HepG2 (cell line): ENCODE data around the gene ROCK1. TPM values are rescaled to one million over a fixed set of nuclear protein-coding genes. Genes with fewer than 3 reads are reported as not detected.

Experiments used
- BRCA1 ChIP-seq: sonication (generic); formaldehyde crosslinking; IDR thresholded peaks from 2 replicates; pipeline ENCODE4 v1.4.0; 2020; ENCODE audit warnings: missing genetic modification reagents
- CREB3 ChIP-seq: sonication (generic); formaldehyde crosslinking; IDR thresholded peaks from 2 replicates; pipeline ENCODE4 v1.5.0; 2020; ENCODE audit warnings: missing genetic modification reagents
- ERF ChIP-seq: IDR thresholded peaks from 2 replicates; pipeline ENCODE4 v1.6.1; 2018; ENCODE audit warnings: missing biosample characterization, missing genetic modification reagents
- ETV6 ChIP-seq: sonication (generic); formaldehyde crosslinking; conservative IDR thresholded peaks from 2 replicates; pipeline ENCODE4 v1.4.0; 2020; ENCODE audit warnings: missing genetic modification reagents
- FOXC1 ChIP-seq: sonication (generic); formaldehyde crosslinking; IDR thresholded peaks from 2 replicates; pipeline ENCODE4 v1.8.0; 2022; ENCODE audit warnings: mild to moderate bottlenecking, missing genetic modification reagents, borderline replicate concordance
- FOXO1 ChIP-seq: sonication (generic); formaldehyde crosslinking; IDR thresholded peaks from 2 replicates; pipeline ENCODE4 v1.4.0; 2020; ENCODE audit warnings: missing genetic modification reagents
- HNRNPL ChIP-seq: fragments of 200-400 bp; formaldehyde crosslinking; IDR thresholded peaks from 2 replicates; pipeline ENCODE4 v1.6.1; 2017; ENCODE audit warnings: mild to moderate bottlenecking, low read depth, low read length
- JUNB ChIP-seq: sonication (generic); formaldehyde crosslinking; IDR thresholded peaks from 2 replicates; pipeline ENCODE4 v1.8.0; 2022; ENCODE audit warnings: missing genetic modification reagents, mild to moderate bottlenecking, borderline replicate concordance
- KAT7 ChIP-seq: IDR thresholded peaks from 2 replicates; pipeline ENCODE4 v1.6.1; 2018; ENCODE audit warnings: borderline replicate concordance, missing compliant biosample characterization
- MAFF ChIP-seq: IDR thresholded peaks from 2 replicates; pipeline ENCODE4 v1.6.1; 2011; ENCODE audit warnings: low read depth, low read length, improper control_type of control experiment
- MED8 ChIP-seq: sonication (generic); formaldehyde crosslinking; IDR thresholded peaks from 2 replicates; pipeline ENCODE4 v1.8.1; 2023; ENCODE audit warnings: mild to moderate bottlenecking, missing genetic modification reagents; ENCODE audit not compliant: insufficient replicate concordance
- MZF1 ChIP-seq: sonication (generic); formaldehyde crosslinking; IDR thresholded peaks from 2 replicates; pipeline ENCODE4 v1.8.1; 2023; ENCODE audit warnings: mild to moderate bottlenecking, missing genetic modification reagents, borderline replicate concordance
- NFE2L1 ChIP-seq: sonication (generic); formaldehyde crosslinking; IDR thresholded peaks from 2 replicates; pipeline ENCODE4 v1.4.0; 2020; ENCODE audit warnings: missing genetic modification reagents, mild to moderate bottlenecking, borderline replicate concordance
- ONECUT2 ChIP-seq: sonication (generic); formaldehyde crosslinking; IDR thresholded peaks from 2 replicates; pipeline ENCODE4 v1.4.0; 2020; ENCODE audit warnings: missing genetic modification reagents
- RFXANK ChIP-seq: IDR thresholded peaks from 2 replicates; pipeline ENCODE4 v1.6.1; 2016
- SCMH1 ChIP-seq: sonication (generic); formaldehyde crosslinking; IDR thresholded peaks from 2 replicates; pipeline ENCODE4 v1.9.0; 2021; ENCODE audit warnings: missing genetic modification reagents, mild to moderate bottlenecking, borderline replicate concordance
- SP5 ChIP-seq: IDR thresholded peaks from 2 replicates; pipeline ENCODE4 v1.6.1; 2016; ENCODE audit warnings: low read depth, borderline replicate concordance
- ZBTB20 ChIP-seq: sonication (generic); formaldehyde crosslinking; IDR thresholded peaks from 2 replicates; pipeline ENCODE4 v1.8.1; 2023; ENCODE audit warnings: missing genetic modification reagents, low read depth, mild to moderate bottlenecking, borderline replicate concordance
- ZBTB7A ChIP-seq: sonication (generic); formaldehyde crosslinking; IDR thresholded peaks from 2 replicates; pipeline ENCODE4 v1.8.0; 2022; ENCODE audit warnings: mild to moderate bottlenecking, missing genetic modification reagents
- ZBTB8A ChIP-seq: sonication (generic); formaldehyde crosslinking; IDR thresholded peaks from 2 replicates; pipeline ENCODE4 v1.4.0; 2020; ENCODE audit warnings: mild to moderate bottlenecking, low read depth, missing genetic modification reagents, borderline replicate concordance
- ZKSCAN8 ChIP-seq: IDR thresholded peaks from 2 replicates; pipeline ENCODE4 v1.6.1; 2016; ENCODE audit warnings: borderline replicate concordance, missing genetic modification reagents, missing compliant biosample characterization
- ZNF121 ChIP-seq: sonication (generic); formaldehyde crosslinking; IDR thresholded peaks from 2 replicates; pipeline ENCODE4 v1.5.0; 2020; ENCODE audit warnings: mild to moderate bottlenecking, missing genetic modification reagents
- ZNF577 ChIP-seq: sonication (generic); formaldehyde crosslinking; IDR thresholded peaks from 2 replicates; pipeline ENCODE4 v1.4.0; 2020; ENCODE audit warnings: mild to moderate bottlenecking, low read depth, missing genetic modification reagents, borderline replicate concordance
- ZNF768 ChIP-seq: sonication (generic); formaldehyde crosslinking; IDR thresholded peaks from 2 replicates; pipeline ENCODE4 v1.4.0; 2020; ENCODE audit warnings: missing genetic modification reagents
- ZNF777 ChIP-seq: sonication (generic); formaldehyde crosslinking; IDR thresholded peaks from 2 replicates; pipeline ENCODE4 v1.4.0; 2020; ENCODE audit warnings: missing genetic modification reagents
- ZNF781 ChIP-seq: sonication (generic); formaldehyde crosslinking; IDR thresholded peaks from 2 replicates; pipeline ENCODE4 v1.5.1; 2020; ENCODE audit warnings: borderline replicate concordance, mild to moderate bottlenecking, missing genetic modification reagents; ENCODE audit errors: not compliant biosample characterization
- ZNF83 ChIP-seq: sonication (generic); formaldehyde crosslinking; IDR thresholded peaks from 2 replicates; pipeline ENCODE4 v1.4.0; 2020; ENCODE audit warnings: missing genetic modification reagents, mild to moderate bottlenecking, borderline replicate concordance
- ZNF879 ChIP-seq: sonication (generic); formaldehyde crosslinking; IDR thresholded peaks from 2 replicates; pipeline ENCODE4 v1.8.1; 2023; ENCODE audit warnings: missing genetic modification reagents
- polyA plus RNA-seq, 8 experiments: library from polyadenylated mRNA; depleted of rRNA in 3 of 8; stranded (reverse) in 7 of 8; unstranded in 1 of 8; fragments of >200 nt; fragmentation: Illumina TruSeq in 4 of 8; extraction: Trizol in 4 of 8; gene quantifications; 2 replicates each; pipeline versions ENCODE4 v1.2.1 to v1.2.3, GENCODE V29; 2011 to 2016; ENCODE audit warnings: low read depth in 4 of 8, missing spikeins in 1 of 8, mixed read lengths in 1 of 8; ENCODE audit not compliant: insufficient read depth in 1 of 8
- total RNA-seq, 5 experiments: library from RNA; depleted of rRNA; stranded (reverse); fragments of >200 nt; fragmentation: Illumina TruSeq; extraction: Trizol; gene quantifications; 2 replicates each; pipeline ENCODE4 v1.2.3, GENCODE V29; 2016; ENCODE audit warnings: low read depth in 1 of 5
- TF ChIP-seq, protein P1 (sequence below): sonication (generic); formaldehyde crosslinking; IDR thresholded peaks from 2 replicates; pipeline ENCODE4 v1.4.0; 2020; ENCODE audit warnings: missing genetic modification reagents, borderline replicate concordance

ROCK1 gene
- total and polyA plus RNA-seq, 2 of the 13 experiments (the other 11 are each of a cell fraction or from before 2014, with no cell fraction given): 10.5 to 27.2 TPM

DNA sequence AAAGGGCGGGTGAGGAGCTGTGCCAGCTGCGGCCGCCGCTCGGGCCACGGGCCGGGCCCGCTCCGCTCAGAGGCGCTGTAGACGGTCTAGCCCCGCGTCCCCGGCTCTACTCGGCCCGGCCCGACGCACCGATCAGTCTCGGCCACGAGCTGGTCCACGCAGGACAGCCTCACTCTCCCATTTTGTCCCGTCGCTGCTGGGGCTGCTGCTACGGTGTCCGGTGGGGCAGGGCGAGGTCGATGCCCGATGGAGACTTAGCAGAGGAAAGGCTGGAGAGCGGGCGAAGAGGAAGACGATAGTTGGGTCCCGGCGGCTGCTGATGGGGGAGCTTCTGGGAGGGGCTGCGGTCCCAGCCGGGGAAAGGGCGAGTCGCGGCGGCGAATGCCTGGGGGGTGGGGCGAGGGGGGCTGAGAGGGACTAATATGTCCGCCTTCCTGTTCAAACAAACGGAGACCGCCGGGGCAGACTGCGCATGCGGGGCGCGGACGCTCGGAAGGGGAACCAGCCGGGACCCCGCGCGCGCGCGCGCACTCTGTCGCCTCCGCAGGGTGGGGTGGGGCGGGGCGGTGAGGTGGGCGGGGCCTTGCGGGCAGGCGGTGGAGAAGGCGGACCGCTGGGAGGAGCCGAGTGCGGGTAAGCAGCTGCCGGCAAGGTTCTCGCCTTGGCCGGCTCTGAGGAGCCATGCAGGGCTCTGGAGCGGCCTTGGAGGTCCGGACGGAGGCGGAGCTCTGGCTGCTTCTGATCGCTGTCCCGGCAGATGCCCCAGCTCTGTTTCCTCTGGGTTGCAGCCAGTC is at the start of gene ROCK1 (continued):
- TF ChIP-seq NFE2L1 (CRISPR knock-in tag) (0 out of 2 replicates have a peak, but pooled peaks have one; percentile 40), ZNF777 (CRISPR knock-in tag) (peak; percentile 69), ZNF577 (CRISPR knock-in tag) (no peak), FOXC1 (no peak), ZNF121 (CRISPR knock-in tag) (no peak), ETV6 (CRISPR knock-in tag) (no peak), HNRNPL (0 out of 2 replicates have a peak, but pooled peaks have one; percentile 10), BRCA1 (CRISPR knock-in tag) (0 out of 2 replicates have a peak, but pooled peaks have one; percentile 5), ONECUT2 (CRISPR knock-in tag) (no peak), SP5 (CRISPR knock-in tag) (no peak), ZBTB7A (CRISPR knock-in tag) (no peak), FOXO1 (CRISPR knock-in tag) (no peak), ZNF83 (no peak), ZBTB8A (CRISPR knock-in tag) (no peak), KAT7 (CRISPR knock-in tag) (0 out of 2 replicates have a peak, but pooled peaks have one; percentile 66), ZBTB20 (CRISPR knock-in tag) (no peak), ZNF781 (CRISPR knock-in tag) (no peak), RFXANK (CRISPR knock-in tag) (no peak), ZKSCAN8 (CRISPR knock-in tag) (no peak), JUNB (0 out of 2 replicates have a peak, but pooled peaks have one; percentile 45), ZNF768 (CRISPR knock-in tag) (peak; percentile 35; the same call in 1 of the 2 replicates), MZF1 (CRISPR knock-in tag) (no peak), ZNF879 (CRISPR knock-in tag) (no peak), MAFF (no peak), SCMH1 (CRISPR knock-in tag) (no peak), CREB3 (no peak), MED8 (no peak), ERF (CRISPR knock-in tag) (0 out of 2 replicates have a peak, but pooled peaks have one; percentile 11)
- TF ChIP-seq, protein P1, sequence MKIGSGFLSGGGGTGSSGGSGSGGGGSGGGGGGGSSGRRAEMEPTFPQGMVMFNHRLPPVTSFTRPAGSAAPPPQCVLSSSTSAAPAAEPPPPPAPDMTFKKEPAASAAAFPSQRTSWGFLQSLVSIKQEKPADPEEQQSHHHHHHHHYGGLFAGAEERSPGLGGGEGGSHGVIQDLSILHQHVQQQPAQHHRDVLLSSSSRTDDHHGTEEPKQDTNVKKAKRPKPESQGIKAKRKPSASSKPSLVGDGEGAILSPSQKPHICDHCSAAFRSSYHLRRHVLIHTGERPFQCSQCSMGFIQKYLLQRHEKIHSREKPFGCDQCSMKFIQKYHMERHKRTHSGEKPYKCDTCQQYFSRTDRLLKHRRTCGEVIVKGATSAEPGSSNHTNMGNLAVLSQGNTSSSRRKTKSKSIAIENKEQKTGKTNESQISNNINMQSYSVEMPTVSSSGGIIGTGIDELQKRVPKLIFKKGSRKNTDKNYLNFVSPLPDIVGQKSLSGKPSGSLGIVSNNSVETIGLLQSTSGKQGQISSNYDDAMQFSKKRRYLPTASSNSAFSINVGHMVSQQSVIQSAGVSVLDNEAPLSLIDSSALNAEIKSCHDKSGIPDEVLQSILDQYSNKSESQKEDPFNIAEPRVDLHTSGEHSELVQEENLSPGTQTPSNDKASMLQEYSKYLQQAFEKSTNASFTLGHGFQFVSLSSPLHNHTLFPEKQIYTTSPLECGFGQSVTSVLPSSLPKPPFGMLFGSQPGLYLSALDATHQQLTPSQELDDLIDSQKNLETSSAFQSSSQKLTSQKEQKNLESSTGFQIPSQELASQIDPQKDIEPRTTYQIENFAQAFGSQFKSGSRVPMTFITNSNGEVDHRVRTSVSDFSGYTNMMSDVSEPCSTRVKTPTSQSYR (CRISPR knock-in tag): no peak
